ENCODE results near the gene CENPP.
"Not testable (repeated sequence)": the region's sequence is repeated elsewhere in the genome, so short reads cannot be mapped to it uniquely, and the experiment has no call there.

CENPP gene

DNA sequence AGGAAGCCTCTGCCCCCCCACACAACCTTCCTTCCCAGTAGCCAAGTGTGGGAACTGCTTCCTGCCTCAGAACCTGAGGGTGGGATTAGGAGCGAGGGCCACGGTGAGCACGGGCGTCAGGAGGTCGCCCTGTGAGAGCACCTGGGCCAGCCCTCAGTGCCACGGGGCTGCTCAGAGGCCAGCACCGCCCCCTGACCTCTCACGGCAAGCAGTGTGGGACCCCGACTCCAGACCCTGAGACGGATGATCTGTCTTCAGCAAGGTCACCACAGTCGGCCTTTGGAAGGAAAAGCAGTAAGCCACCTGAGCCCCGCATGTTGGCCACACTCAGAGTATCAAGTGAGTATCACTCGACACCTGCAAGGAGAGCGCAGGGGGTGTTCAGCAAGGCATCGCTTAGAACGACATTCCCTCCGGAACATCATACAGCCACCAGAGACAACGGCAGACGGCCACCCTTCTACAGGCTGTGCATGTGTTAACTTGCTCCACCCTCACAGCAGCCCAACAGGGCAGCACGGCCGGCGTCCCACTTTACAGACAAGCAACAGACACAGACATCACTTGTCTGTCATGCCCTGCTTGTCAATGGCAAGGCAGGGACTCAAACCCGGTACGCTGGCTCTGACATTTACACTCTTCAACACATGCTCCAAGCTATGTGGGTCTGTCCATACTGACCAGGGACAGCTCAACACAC, 294.0 kb downstream of the CENPP start:
- FAIRE-seq, result no peak

DNA sequence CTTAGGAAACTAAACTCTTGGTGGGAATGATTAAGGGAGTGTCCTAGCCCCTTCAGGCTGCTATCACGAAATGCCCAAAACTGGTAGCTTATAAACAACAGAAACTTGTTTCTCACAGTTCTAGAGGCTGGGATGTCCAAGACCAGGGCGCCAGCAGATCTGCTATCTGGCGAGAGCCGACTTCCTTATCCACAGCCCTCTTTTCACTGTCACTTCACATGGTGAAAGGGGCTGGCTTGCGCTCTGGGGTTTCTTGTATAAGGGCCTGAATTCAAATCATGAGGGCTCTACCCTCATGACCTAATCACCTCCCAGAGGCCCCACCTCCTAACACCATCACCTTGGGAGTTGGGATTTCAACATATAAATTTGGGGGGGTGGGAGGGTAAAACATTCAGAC, 295.1 kb downstream of the CENPP start:
- FAIRE-seq, result no peak

DNA sequence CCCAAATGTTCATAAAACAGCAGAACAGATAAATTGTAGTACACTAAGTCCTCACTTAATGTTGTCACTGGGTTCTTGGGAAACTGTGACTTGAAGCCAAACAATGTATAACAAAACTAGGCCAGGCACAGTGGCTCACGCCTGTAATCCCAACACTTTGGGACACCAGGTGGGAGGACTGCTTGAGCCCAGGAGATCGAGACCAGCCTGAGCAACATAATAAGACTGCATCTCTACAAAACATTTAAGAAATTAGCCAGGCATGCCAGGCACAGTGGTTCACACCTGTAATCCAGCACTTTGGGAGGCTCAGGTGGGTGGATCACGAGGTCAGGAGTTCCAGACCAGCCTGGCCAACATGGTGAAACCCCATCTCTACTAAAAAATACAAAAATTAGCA, 298.2 kb downstream of the CENPP start:
- FAIRE-seq, result not testable (repeated sequence)

DNA sequence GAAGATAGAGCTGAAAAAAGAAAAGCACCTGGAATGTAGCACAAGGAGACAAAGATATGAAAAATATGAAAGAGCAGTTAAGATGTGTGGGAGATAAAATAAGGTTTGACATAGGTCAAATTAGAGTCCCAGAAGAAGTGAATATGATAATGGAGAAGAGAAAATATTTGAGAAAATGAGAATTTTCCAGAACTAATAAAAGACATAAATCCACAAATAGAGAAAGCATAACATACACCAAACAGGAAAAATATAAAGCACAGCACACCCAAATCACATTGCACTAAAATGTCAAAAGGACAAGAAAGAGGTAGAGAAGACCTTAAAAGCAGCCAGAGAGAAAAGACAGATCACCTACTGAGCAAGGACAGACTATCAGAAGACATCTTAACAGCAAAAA, 300.7 kb downstream of the CENPP start:
- no peak for FAIRE-seq

DNA sequence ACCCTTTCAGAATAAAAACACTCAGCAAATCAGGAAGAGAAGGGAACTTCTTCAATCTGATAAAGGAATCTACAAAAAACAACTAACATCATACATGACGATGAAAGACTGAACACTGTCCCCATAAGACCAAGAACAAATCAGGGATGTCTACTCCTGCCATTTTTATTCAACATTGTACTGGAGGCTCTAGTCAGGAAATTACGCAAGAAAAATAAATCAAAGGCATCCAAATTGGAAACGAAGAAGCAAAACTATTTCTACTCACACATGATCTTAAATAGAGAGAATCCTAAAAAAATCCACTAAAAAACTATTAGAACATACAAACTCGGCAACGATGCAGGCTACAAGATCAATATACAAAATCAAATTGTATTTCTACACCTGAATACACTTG, 301.9 kb downstream of the CENPP start:
- no peak for FAIRE-seq

DNA sequence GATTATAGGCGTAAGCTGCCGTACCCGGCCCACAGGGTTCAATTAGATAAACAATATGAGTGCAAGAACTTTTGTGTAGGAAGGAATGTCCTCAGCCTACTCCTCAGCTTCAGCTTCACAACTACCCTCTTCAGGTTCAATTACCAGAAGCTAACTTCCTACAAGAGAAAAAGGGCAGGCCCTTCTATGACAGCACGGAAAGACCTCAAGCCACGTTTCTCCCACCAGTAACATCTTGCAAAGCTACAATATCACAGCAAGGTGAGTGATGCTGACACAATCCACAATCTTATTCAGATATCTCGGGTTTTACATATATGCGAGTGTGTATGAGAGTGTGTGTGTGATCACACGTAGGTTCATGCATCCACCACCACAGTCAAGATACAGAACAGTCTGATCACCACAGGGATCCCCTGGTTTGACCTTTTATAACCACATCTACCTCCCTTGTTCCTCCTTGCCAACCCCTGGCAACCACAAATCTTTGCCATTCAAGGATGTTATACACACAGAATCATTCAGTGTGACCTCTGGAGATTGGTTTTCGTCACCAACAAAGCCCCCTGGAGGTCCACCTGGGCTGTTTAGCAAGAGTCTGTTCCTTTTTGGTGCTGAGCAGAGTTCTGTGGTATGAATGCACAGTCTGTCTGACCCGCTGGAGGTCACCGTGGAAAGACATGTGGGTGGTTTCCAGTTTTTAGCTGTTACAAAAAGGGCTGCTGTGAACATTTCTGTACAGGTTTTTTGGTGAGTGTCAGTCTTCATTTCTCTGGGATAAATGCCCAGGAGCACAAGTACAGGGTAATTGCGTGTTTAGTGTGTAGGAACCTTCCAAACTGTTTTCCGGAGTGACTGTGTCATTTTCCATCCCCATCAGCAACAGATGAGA, 305.9 kb downstream of the CENPP start:
- FAIRE-seq, result no peak

DNA sequence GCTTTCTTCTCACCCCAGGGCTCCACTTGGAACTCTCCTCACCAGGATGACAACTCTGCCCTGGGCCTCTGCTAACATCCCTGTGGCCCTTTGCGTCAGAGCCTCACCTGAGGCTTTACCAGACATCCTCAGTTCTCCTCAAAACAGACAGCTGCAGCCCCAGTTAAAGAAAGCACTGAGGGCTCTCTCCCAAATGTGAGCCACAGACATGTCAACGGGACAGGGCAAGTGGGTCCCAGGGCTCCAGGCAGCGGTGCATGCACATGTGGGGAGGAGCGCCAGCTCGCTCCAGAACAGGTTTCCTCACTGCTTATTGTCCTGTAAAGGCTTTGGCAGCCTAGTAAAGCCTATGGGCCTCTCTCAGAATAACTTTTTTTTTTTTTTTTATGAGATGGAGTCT, 306.9 kb downstream of the CENPP start:
- no peak for FAIRE-seq

DNA sequence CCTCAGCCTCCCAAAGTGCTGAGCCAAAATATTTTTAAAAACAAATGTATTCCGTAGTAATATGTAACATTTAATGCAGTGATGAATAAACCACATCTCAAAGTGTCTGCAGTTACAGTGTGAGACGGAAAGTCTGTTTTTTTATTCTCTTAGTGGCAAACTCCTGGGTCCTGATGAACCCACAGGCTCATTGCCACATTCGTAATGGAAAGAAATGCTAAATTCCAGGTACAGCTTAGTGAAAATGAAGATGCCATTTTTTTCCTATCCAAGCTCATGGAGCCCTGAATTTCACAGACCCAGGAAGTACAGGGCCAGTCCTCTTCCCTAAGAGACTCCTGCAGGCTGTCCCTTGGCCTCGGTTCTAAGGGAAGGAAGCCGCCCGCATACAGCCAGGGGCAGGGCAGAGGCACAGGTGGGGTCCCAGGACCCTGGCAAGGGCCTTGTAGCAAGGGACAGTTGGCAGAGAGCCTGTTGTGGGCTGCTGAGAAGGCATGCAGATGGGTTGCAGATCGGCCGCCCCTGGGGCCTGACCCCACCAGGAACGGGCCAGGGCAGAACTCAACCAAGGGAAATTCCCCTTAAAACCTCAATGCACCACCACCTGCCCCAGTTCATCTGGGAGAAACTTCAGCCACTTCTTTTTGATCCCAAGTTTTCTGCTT, 308.0 kb downstream of the CENPP start:
- no peak for FAIRE-seq

DNA sequence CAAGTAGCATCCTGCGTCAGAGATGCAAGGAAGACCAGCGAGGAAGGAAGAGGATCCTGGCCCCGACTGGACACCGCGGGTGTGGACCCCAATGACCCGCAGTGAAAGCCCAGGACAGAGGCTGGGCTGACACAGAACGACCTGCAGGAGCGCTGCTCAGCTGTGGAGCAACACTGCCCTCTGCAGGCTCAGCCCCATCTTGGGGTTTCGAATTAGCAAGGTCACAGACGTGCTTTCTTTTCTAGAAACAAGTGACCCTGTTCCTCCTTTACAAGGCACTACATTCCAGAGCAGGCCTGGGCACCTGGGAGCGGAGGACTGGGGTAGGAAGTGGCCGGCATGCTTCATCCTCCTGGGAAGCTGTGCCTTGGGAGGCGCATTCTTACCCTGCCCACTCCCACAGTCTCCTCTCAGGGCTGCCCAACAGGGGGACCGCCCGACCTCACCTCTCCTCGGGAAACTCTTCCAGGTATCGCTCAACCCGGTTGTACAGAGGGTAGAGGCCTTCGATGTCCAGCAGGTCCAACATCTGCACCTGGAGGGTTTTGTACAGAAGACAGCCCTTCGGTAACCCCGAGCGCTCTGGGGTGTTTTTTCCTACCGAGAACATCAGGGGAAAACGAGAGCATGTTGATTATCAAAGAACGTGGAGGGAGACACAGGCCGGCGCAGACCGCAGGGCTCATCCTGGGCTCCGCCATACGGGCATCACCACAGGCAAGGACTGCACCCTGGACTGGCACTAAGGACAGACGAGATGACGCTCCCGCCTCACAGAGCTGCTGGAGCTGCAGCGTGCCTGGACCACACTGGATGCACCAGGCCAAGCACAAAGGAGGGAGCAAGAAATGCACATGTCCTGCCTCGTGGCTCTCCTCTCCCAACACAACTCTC, 309.2 kb downstream of the CENPP start:
- no peak for FAIRE-seq

DNA sequence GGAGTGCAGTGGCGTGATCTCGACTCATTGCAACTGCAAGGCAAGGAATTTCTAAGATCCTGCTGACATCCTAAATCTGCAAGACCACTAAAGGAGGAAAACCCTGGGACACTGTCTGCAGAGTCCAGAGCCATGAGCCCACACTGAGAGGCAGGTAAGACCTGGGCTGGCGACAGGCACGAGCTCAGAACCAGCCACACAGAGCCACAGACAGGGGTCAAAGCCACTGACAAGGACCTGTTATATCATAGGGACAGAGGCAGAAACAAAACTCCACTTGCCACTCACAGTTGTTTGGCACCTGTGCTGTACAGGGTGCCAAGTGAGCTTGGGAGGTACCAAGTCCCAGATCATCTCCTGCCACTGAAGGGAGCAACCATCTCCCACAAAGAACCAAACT, 310.0 kb downstream of the CENPP start:
- no peak for FAIRE-seq

DNA sequence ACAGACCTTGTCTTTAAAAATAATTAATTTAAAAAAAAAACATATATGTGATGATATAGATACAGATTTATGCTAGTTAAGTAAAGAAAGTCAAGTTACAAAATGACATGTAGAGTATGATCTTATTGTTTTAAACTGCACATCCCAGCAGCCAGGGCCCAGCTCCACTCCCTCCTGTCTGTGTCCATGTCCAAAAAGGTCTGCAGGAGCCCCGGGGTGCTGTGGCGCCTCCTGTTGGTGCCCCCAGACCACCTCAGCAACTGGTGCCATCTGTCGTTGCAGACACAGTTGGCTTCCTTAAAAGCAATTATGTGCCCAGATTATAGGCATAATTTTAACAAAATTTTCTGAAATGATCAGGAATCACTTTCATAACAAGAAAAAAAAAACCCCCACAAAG, 310.9 kb downstream of the CENPP start:
- FAIRE-seq, result no peak

DNA sequence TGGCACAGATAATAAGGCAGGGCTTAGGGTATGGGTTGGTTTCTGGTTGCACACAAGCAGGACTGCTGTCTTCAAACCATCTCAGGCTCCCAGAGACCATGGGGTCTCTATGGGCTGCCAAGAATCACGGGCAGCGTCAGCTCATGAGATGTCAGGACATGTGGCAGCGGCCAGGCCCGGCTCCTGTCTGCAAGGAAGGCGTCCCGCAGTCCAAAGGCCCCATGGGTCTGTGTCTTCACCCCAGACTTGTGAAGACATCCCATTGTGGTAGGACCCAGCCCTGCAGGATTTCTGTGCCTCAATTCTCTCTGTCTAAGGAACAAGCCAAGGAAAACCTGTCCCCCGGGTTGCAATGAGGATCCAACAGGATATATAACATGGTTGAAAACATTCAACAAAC, 311.6 kb downstream of the CENPP start:
- FAIRE-seq, result no peak

DNA sequence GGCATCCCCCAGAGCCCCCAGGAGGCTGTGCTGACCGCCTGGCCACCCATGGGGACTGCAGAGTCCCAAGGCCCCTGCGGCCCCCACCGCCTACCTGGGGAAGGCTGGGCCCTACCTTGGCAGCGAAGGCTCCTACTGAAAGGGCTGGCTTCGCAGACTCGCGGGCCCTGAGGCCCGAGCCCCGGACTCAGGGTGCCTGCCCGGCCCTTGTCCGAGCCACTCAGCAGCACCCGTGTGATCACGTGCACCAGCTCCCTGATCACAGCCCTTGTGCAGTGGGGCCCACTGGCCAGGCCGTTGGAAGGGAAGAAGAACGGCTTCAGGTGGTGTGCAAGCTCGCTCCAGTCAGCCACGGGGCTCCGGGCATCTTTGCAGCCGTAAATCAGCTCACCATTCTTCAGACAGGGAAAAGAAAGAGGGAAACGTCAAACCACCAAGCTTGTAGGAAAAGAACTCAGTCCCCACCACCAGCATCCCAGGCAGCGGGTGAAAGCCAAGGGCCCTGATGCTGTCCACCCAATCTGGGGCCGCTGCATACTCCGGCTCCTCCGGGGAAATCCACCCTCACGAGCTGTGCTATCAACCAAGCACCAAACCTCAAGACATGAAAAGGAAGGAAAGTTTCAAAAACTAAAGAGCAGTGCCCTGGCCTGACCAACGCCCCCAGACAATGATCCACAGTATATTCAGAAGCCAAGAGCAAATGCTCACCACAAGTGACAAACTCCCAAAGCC, 312.3 kb downstream of the CENPP start:
- no peak for FAIRE-seq

DNA sequence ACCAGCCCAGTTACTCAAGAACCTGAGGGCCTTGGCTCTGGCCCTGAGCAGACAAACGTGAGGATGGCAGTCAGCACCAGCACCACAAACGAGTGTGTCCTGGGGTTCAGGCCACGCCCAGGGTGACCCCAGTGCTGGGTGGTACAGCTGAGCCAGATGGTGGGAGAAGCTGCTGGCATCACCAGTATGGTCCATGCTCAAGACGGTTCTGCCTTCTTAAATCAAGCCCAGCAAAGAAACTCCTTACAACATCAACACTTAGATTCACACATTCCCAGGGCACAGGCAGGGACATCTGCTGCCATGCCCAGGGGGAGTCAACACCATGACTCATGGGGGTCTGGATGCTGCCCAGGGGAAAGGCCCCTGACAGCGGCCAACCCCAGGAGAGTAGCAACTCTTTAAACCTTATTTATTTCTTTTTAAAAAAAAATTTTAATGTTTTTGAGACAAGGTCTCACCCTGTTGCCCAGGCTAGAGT, 312.9 kb downstream of the CENPP start:
- FAIRE-seq, result no peak

DNA sequence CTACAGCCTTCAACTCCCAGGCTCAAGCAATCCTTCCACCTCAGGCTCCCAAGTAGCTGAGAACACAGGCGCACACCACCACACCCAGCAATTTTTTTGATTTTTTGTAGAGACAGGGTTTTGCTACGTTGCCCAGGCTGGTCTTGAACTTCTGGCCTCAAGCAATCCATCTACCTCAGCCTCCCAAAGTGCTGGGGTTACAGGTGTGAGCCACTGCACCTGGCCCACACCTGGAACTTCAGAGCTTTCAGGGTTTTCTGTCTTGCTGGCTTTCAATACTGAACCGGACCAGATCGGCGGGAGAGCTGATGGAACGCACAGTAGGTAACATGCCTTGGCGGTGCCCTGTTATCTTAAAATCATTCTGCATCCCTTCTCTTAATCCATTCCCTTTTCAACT, 313.4 kb downstream of the CENPP start:
- no peak for FAIRE-seq

DNA sequence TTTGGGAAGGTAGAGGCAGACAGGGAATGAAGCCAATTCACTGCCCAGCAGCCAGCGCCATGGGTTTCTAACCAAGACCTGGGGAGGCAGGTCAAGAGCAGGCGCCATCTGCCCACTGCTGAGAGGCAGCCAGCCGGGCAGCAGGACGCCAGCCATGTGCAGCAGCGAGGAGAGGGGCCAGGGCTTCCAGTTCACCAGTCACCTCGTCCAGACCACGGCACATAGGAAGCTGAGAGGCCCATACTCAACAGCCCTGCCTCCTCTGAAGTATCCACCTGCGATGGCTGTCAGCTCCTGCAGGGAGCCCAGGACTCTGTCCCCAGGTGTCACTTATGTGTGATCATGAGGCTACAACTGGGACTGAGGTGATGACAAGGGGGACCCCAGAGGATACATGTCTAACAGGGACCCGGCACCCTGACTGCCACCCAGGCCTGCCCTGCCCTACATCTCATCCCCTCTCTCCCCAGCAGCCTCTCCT, 314.1 kb downstream of the CENPP start:
- no peak for FAIRE-seq

DNA sequence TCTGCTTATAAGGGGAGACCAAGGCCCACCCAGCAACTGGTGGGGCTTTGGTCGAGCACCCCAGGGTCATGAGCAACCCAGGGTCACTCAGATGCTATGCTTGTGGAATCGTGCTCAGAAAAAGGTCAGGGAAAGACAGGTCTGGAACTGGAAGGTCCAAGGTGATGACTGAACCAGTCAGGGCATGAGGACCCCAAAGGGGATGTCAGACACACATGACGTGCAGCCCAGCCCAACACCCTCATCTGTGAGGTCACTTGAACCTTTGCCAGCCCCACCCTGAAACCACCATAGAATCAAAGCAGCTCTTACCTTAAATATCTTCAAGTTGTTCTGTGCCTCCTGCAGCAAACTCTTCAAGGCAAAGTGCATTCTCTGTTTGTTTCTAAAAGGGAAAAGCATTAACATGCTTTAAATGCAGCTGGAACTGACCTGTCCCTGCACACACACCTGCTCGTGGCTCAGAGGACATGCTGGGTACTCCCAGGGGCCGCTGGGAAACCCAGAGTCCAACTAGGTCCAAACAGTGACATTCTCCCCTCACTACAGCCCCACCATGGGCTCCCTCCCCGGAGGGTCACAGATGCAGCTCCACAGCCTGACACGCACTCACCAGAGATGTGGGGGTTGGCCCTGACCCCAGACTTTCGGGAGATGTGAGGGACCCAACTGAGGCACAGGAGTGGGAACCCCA, 314.8 kb downstream of the CENPP start:
- no peak for FAIRE-seq

DNA sequence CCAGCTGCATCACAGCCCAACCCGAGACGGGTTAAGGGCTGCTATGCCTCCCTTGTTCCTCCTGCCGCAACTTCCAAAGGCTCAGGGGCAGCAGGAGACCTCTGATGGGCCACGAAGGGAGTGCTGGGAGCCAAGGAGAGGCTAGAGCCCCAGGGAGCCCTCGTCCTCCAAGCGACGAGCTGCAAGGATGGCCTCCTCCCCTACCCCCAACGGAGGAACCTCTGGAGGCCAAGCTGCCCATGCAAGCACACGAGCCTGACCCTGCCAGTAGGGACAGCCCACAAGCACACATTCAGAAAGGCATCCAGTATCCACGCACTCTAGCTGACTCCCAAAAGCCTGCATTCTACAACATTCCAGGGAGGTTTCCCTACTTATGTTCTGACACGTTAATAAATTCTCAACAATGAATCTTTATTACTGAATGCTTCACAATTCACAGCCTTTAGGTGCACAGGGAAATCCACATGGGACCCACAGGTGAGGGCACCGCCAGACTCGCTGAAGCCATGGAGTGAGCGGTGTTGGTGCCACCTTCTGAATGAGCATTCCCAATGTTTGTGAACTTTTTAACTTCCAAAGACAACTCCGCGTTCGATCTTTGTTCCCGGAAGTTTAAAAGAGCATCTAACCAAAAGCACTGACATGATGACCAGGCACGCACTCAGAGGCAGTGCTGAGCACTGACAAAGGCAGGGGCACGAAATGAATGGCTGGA, 315.5 kb downstream of the CENPP start:
- no peak for FAIRE-seq

DNA sequence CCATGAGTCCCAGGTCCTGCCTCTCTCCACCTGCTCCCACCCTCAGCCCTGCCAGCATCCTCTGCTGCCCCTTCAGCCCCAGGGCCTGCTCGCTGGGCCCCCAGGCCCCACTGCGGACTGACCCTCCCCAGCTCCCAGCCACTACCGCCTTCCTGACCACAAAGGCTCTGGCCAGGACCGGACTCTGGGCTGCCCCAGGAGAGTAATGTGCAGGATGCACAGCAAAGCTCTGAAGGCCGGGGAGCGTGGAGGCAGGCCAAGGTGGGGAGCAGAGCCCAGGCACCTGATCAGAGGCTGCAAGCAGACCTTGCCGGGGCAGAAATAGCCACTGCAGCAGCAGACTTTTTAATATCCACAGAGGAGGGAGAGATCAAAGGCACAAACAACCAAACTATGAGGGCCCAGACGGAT, 316.3 kb downstream of the CENPP start:
- FAIRE-seq, result no peak

DNA sequence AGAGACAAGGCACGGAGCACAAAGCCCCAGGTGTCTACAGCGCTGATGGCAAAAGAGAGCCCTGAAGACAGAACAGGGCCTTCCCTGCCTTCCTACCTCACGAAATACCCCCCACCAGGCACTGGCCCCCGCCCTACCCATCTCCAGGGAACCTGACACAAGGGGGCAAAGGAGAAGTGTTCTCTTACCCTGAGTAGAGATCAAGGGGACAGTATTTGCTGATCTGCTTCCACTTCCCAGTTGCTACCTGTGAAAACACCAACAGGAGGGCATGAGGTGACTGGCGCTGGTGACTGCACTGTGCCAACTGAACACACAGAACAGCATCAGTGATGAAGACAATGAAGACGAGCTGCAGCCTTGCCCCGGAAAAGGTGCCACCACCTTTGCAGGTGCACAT, 316.8 kb downstream of the CENPP start:
- FAIRE-seq, result no peak
